Myocyte (in vitro differentiated cells): Measurements from ENCODE around the gene MBNL1. TPM values are rescaled to one million over a fixed set of nuclear protein-coding genes. Genes with fewer than 3 reads are reported as not detected.

Experiments
- DNase-seq: peaks from one replicate; pipeline ENCODE4 v3.0.0-alpha.2; 2012; ENCODE audit warnings: low read depth
- total RNA-seq: library from RNA; depleted of rRNA; stranded (reverse); fragments of >200 nt; gene quantifications from 2 replicates; pipeline ENCODE4 v1.2.3, GENCODE V29; 2014

MBNL1 gene
- total RNA-seq, 1 donor from 2014 or later = 115 TPM

DNA sequence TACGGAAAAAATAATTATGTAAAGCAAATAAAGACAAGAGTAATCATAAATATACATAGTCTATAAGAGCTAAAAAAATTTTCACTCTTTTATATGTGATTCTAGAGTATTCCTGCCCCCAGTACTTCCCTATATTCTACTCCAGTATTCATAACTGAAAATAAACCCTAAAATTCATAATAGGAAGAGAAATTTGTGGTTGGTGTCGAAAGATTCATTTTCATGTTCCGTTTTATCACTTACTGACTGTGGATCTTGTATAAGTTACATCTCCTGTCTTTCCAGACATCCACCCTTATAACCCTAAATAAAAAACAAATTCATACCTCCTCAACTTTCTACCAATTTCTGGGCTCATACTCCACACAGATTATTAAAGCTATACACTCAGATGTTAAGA, 16.0 kb upstream of the MBNL1 start:
- no peak for DNase-seq

GRCh38 chr3:152253514-152253913, 15.2 kb upstream of the MBNL1 start:
- no peak for DNase-seq

- DNase-seq = no peak
Observed at GRCh38 chr3:152254041-152254440, 14.7 kb upstream of the MBNL1 start.

DNA sequence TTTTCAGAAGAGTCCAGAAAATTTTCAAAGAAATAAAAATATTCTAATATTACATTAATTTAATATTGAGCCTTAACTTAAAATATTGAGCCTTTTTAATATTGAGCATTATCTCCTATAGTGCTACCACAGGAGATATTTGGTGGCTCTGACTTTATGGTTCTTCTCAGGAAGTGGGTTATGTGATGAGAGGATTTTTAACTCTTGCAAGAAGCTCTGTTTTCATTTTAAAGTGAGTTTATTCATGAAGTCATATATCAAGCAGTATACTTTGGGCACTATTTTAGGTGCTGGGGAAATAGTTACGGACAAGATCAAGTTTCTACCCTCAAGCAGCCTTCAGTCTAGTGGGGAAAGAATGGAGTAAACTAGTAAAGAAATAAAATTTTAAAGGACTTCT, 13.4 kb upstream of the MBNL1 start:
- no peak for DNase-seq

GRCh38 chr3:152256851-152257562, 11.7 kb upstream of the MBNL1 start:
- DNase-seq = no peak

GRCh38 chr3:152257563-152258035, 11.1 kb upstream of the MBNL1 start:
- DNase-seq = no peak

DNA sequence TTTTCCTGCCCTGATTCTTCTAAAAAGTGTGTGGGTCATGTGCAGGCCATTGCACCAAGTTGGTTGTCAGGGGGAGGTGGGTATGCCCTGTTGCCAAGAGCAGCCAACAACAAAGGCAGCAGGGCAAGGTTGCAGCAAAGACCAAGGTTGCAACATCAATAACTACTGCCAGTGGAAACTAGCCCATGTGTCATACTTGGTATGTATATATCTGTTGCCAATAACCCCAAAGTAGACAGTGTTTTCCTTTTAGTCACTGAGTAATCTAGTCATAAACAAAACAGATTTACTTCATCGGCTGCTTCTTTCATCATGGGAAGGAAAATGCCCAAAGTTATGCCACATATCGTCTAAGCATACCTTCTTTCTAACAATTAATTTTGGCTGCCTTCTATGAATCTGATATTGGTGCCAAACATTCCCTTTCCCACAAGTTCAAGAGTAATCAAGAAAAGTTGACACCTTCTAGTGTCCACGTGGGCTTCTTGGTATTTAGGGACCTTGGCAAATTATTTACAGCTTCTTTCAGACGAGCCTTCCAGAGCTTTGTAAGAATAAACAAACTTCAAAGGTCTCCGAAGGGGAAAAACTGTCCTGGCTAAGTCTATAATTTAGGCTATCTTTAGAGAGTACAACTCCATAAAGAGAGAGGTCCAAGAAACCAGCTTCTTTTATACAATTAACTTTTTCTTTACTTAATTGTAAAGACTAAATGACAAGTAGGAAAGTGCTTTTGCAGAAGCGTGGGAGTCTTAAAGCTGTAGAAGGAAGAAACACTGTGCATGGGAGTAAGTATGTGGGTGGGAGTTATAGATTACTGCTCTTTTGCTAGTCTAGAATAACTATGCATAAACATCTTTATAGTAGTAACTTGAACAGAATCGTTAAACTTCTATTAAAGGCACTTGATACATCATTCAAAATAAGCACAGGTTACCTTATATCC, 10.0 kb upstream of the MBNL1 start:
- peak; percentile 45 for DNase-seq

DNA sequence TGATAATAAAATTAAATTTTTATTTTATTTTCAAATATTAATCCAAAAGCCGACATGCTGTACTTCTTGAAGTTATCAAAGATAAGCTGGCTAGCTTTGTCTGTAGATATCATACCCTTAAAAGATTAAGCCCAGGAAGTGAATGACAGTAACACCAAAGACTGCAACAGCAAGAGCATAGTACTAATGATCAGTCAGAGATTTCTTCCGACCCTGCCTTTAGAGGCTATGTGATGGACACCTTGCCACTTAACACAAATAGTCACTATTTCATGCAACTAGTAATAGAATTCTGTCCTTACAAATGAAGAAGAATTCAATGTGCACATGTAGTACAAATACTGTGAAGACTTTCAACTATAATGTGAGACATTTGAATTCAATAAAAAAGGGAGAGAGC, 9.3 kb upstream of the MBNL1 start:
- DNase-seq = no peak

- no peak for DNase-seq
Observed at GRCh38 chr3:152260026-152260425, 8.7 kb upstream of the MBNL1 start.

DNA sequence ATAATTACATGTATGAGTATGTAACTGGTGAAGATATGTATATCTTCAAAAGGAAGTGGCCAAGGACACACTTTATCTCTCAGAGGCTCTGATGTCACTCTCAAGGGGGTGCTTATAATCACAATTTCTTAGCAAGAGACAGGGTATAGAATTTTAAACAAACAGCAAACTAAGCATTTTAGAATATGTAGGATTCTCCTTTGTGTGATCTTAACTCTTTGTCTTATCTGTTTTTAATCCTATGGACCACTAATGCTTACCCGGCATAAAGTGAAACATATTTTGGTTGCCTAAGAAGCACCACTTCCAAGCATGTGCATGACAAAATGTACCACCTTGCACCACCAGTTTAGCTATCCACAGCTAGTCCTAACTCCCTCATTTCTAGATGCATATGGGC, 8.2 kb upstream of the MBNL1 start:
- DNase-seq = no peak

DNA sequence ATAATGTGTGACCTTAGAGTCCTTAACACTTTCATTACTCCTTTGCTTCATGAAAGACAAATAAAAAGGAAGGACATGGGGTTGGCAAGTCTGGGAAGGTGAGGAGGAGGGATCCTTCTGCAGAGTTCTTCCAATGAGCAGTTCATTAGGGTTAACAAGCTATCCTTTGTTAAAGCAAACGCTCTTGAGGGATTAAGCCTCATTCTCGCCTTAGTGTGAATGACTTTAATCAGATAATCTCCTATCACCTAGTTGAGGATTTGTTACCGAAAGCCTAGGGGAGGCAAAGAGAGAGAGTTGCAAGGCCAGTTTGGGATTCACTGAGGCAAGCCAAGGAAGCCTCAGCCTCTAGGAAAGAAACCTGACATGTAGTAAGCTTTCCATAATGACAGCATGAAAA, 7.4 kb upstream of the MBNL1 start:
- no peak for DNase-seq

GRCh38 chr3:152263711-152264110, 5.0 kb upstream of the MBNL1 start:
- DNase-seq = no peak

- DNase-seq = no peak
Observed at GRCh38 chr3:152264378-152264777, 4.4 kb upstream of the MBNL1 start.

GRCh38 chr3:152266221-152266995, 2.3 kb upstream of the MBNL1 start:
- peak; percentile 84 for DNase-seq

- DNase-seq = no peak
Observed at GRCh38 chr3:152267831-152268554, 736 bp upstream of the MBNL1 start.

DNA sequence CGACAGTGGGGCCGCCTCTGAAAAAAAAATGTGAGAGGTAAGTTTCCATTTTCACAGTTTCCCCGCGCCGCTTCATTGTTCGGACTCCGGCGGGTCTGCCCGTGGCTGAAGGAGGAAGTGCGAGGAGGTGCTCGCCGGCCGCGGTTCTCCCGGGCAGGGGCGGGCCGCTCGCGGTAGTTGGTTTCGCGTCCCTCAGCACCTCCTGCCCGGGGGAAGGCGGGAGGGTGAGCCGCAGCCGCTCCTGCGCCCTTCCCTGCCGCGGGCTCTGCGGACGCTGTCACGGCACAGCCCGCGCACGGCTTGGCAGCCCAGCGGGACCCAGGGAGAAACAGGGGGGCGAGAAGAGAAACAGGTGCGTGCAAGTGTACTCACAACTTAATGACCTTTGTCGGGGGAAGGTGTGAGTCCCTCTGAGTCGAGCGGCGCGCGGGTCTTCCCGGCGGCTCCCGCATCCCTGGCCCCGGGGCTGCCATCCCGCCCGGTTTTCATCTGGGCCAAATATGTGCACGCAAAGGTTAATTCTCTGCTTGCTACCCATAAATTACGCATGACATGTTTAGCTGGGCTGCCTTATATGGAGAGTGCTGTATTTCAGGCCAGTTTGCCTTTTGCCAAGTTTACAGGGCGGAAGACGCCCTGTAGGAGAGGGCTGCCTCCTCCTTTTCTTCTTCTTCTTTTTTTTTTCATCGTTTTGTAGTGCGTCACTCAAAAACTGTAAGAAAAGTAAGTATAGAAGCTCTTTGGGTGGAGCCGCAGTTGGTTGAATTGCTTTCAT, 514 bp downstream of the MBNL1 start:
- DNase-seq = peak; percentile 82

DNA sequence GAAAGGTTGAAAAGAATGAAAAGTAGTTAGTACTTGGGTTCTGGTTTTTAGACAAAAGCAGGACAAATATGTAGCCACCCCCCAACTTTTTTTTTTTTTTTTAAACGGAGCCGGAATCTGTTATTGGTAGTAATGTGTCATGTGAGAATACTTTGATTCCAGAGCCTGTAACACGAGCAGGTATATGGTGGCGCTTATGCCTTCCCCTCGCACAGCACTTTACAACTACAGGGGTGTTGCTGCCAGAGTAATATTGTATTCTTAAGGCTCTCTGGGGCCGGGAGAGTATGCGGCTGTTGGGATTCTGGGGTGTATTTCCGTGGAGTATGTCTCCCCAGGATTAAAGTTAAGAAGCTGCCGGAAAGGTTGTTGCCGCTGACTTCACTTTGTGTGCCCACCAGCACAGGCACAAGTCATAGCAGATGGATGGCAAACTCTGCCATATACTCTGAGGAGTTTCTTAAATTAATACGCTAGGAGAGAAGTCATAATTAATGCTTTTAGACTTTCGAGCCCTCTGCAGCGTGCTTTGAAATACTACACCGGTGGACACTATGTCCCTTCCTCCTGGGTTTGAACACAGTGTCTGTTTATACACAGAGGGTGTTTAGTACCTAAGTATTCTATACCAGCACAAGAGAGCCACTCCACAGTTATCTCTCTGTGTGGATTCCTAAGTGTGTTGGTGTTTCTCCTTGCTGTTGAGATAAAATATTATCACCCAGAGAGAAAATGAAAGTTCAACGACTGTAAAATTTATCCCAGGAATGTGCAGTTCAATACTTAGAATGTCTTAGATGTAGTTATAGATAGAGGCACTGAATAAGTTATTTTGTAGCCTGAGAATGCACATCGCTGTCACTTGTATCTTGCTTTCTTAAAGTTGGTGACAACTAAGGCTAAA, 1.4 kb downstream of the MBNL1 start:
- DNase-seq = peak; percentile 68

GRCh38 chr3:152270937-152271336, 2.2 kb downstream of the MBNL1 start:
- DNase-seq = no peak
